IPS DF 6.9 (cell line): ENCODE results near the gene ITPR2.
"Not testable (repeated sequence)": the region's sequence is repeated elsewhere in the genome, so short reads cannot be mapped to it uniquely, and the experiment has no call there.

Experiments
- DNase-seq: peaks from one replicate; pipeline ENCODE4 v3.0.0-alpha.2; 2013; ENCODE audit warnings: low read depth, low spot score
- H3K27ac ChIP-seq: one replicate; pipeline ENCODE4 v1.5.1; 2013; ENCODE audit warnings: low read length, control low read depth
- H3K27me3 ChIP-seq: 2 replicates; pipeline ENCODE4 v1.6.1; 2013; ENCODE audit warnings: mild to moderate bottlenecking, low read length; ENCODE audit not compliant: control insufficient read depth, insufficient read depth
- H3K36me3 ChIP-seq: 2 replicates; pipeline ENCODE4 v1.6.1; 2013; ENCODE audit warnings: low read length; ENCODE audit not compliant: control insufficient read depth, insufficient read depth
- H3K4me1 ChIP-seq: 2 replicates; pipeline ENCODE4 v1.6.1; 2013; ENCODE audit warnings: low read length; ENCODE audit not compliant: control insufficient read depth, insufficient read depth
- H3K4me3 ChIP-seq: 2 replicates; pipeline ENCODE4 v1.5.1; 2013; ENCODE audit warnings: mild to moderate bottlenecking, low read length
- H3K9me3 ChIP-seq: 2 replicates; pipeline ENCODE4 v1.6.1; 2013; ENCODE audit warnings: low read length, inconsistent platforms; ENCODE audit not compliant: control insufficient read depth, insufficient read depth
- WGBS: extraction: QIAGEN DNeasy Blood & Tissue Kit; methylation state at CpG from one replicate; pipeline ENCODE4 v1.1.7; 2013; ENCODE audit warnings: mixed read lengths, missing lambda C conversion rate; ENCODE audit not compliant: insufficient read length, insufficient coverage; 5-methylcytosine and 5-hydroxymethylcytosine counted together

Gene ITPR2

DNA sequence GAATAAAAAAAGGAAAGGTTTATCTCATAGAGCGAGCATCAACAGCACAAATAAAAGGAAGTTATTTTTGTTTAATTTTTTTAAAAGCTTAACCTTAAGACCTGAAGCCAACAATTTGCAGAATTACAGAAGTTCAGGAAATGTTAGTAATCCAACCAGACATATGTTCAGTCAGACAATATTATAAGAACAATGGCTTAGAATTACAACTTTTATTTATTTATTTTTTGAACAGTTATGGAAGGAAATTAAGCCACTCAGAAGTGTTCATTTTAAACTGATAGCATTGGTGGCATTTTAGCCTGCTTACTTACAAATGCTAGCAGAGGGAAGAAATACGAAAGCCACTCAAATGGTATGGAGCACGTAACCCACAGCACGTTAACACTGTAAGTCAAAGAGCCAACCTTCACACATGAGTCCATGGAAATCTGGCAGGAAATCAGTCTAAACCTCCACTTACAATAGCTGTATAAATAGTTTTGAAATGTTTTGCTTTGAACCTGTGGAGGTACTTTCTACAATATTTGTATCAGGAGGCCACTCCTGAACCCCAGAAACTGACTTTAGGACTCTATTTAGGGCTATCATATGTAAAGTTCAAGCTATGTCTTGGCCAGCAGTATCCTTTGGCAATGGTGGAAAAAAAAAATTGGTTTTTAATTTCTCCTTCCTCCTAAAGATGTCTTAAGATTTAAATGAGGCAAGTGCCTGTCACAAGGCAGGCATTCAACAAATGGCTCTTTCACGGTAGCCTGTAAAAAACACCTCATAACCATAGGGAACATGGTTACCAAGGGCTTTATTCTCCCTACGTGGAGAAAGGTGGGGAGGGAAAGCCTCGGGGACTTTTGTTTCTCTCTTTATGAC, 102.3 kb downstream of the ITPR2 start:
- Histone ChIP-seq H3K36me3 (no peaks in the 10 kb centered on the region), H3K9me3 (no peaks in the 10 kb centered on the region), H3K27me3 (no peaks in the 10 kb centered on the region), H3K4me1 (peaks cover 3% of the 10 kb centered on the region; the same call in 1 of the 2 replicates), H3K4me3 (no peak overlapping the region), H3K27ac (no peak overlapping the region)
- no peak for DNase-seq
- no CpG with 5 or more reads among the region's 7 CpGs for WGBS

DNA sequence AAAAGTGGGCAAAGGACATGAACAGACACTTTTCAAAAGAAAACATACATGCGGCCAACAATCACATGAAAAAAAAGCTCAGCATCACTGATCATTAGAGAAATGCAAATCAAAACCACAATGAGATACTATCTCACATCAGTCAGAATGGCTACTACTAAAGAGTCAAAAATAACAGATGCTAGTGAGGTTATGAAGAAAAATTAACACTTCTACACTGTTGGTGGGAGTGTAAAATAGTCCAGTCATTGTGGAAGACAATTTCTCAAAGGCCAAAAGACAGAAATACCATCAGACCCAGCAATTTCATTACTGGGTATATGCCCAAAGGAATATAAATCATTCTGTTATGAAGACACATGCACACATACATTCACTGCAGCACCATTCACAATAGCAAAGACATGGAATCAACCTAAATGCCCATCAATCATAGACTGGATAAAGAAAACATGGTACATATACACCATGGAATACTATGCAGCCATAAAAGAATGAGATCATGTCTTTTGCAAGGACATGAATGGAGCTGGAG, 103.8 kb downstream of the ITPR2 start:
- H3K4me1 ChIP-seq, H3K27me3 ChIP-seq, H3K36me3 ChIP-seq, H3K4me3 ChIP-seq, DNase-seq, H3K27ac ChIP-seq, H3K9me3 ChIP-seq: not testable (repeated sequence)
- no CpG with 5 or more reads among the region's 1 CpG for WGBS

DNA sequence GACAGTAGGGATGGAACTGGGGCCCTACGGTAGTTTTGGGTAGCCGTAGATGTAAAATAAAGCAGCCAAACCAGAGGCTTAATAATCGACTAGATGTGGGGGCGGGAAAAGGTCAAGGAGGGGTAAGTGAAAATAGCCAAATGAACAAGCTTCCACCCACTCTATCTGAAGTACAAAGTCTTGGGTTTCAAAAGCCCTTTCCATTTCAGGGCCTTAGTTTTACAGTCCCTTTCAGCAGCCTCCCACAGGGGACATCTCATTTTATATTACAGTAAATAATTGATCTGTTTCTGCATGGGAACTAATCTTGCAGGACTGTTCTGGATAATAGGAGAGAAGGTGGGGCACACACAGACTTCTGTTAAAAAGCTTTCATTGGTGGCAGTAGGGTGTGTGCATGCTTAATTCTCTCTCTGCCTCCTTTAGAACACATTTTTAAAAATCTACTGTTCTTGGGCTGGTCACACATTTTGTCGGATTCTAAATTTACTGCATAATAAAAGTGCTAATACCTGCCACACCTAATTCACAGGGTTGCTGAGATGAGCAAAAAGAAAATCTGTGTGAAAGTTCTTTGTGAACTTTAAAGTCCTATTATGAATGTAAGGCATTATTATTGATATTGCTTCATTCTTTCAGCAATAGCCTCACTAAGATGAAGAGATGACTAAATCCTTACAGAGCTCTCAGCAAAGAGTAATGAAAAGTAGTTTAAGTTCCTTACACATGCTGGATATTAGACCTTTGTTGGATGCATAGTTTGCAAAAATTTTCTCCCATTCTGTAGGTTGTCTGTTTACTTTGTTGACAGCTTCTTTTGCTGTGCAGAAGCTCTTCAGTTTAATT, 104.6 kb downstream of the ITPR2 start:
- no CpG with 5 or more reads among the region's 5 CpGs for WGBS
- Histone ChIP-seq H3K36me3 (no peaks in the 10 kb centered on the region), H3K4me1 (peaks cover 3% of the 10 kb centered on the region; the same call in 1 of the 2 replicates), H3K27ac (no peak overlapping the region), H3K4me3 (no peak overlapping the region), H3K9me3 (no peaks in the 10 kb centered on the region), H3K27me3 (no peaks in the 10 kb centered on the region)
- DNase-seq = no peak

DNA sequence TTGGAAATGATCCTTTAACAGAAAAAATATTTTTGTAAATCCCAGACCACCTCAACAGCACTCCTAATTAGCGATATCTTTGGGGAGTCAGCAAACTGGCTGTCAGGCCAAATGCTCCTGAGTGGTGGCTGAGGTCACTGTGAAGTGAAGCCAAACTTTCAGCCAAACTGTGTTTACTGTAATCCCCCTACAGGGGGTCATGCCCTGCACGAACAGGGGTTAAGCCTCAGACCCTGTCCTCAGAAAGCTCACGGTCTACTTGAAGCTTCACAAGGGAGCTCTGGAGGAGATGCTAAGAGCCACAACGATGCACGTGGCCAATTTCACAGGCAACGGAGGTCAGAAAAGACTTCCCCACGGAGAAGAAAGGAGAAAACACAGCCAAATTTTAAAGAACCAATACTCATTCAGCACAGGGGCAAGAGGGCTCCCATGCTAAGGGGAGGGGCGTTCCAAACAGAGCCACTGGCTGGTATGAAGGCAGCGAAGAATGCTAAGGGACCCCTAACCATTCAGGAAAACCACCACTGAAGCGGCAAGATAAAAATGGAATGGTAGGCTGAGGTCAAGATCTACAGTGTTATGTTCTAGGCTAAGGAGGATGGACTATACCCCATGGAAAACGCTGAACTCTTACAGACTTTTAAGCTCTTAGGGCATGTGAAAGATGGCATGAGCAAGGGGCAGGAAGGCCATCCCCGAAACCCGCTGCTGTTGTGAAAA, 105.4 kb downstream of the ITPR2 start:
- DNase-seq = no peak
- H3K4me3 ChIP-seq = no peak overlapping the region
- no peaks in the 10 kb centered on the region for H3K9me3 ChIP-seq
- H3K27me3 ChIP-seq = no peaks in the 10 kb centered on the region
- no peaks in the 10 kb centered on the region for H3K36me3 ChIP-seq
- H3K27ac ChIP-seq = no peak overlapping the region
- WGBS = no CpG with 5 or more reads among the region's 13 CpGs
- peaks cover 3% of the 10 kb centered on the region; the same call in 1 of the 2 replicates for H3K4me1 ChIP-seq

DNA sequence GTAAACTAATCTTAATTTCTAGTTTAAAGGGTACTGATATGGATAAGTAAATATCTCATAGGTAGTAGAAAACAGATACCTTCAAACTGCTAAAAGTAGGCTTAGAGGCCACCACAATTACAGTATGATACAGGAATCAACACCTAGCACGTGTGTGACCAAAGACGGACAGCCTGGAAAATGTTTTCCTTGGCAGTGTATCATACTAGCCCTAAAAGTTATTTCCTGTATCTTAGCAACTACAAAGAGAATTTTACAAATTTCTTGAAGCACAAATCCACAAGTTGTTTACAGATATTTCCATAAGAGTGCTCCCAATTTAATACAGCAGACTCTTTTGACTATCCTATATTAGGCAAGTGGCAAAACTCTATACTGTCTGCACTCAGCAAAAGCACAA, 106.0 kb downstream of the ITPR2 start:
- no peak for DNase-seq
- no peaks in the 10 kb centered on the region for H3K9me3 ChIP-seq
- no CpG with 5 or more reads among the region's 2 CpGs for WGBS
- peaks cover 3% of the 10 kb centered on the region; the same call in 1 of the 2 replicates for H3K4me1 ChIP-seq
- no peaks in the 10 kb centered on the region for H3K36me3 ChIP-seq
- no peaks in the 10 kb centered on the region for H3K27me3 ChIP-seq
- no peak overlapping the region for H3K27ac ChIP-seq
- no peak overlapping the region for H3K4me3 ChIP-seq

DNA sequence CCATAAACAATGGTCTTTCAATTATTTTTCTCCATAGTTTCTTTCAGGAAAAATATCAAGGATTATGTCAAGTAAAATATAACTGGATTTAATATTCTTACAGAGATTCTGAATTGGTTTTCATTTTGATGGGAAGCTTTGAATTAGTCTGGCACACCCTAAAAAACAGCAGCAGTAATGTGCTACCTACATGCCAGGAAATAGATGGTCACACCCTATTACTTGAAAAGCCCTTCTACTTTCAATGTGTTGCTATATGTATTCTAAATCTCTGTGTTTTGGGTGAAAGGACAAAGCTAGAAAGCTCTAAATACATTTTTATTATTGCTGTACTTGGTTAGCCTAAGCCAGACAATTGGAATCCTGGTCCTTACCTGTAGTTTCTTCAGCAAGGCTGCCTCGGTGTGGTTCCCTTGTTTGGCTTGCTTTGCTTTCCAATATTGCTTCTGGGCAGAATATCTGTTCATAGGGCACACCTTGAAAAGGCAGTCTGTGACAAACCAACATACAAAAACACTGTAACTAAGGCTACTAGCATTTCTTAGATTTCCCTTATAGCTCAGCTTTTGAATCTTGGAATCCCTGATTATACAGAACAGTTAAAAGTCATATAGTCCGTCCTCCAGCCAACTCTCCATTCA, 107.6 kb downstream of the ITPR2 start:
- Histone ChIP-seq H3K4me1 (peaks cover 3% of the 10 kb centered on the region; the same call in 1 of the 2 replicates), H3K27ac (no peak overlapping the region), H3K4me3 (no peak overlapping the region), H3K9me3 (no peaks in the 10 kb centered on the region), H3K36me3 (no peaks in the 10 kb centered on the region), H3K27me3 (no peaks in the 10 kb centered on the region)
- WGBS = 92% methylated on average over 1 of the region's 2 CpGs
- DNase-seq = no peak

DNA sequence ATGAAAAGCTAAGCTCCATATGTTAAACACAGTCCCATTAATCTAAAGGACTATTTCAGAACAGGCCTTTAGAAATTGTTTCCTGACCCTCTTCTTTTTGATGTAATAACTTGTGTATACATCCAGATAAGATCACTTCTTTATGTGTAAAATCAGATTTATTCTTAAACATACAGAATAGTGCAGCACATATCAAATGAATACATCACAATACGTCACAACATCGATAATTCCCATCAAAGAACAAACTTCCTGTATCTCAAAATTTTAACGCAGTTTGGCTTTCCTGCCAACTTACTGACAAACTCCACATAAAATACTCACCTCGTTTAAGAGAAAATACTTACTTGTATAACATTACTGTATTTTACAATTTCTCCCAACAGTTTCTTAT, 108.7 kb downstream of the ITPR2 start:
- no peak overlapping the region for H3K27ac ChIP-seq
- H3K4me1 ChIP-seq = peaks cover 3% of the 10 kb centered on the region; the same call in 1 of the 2 replicates
- H3K9me3 ChIP-seq = no peaks in the 10 kb centered on the region
- H3K27me3 ChIP-seq = no peaks in the 10 kb centered on the region
- H3K36me3 ChIP-seq = no peaks in the 10 kb centered on the region
- DNase-seq = no peak
- no peak overlapping the region for H3K4me3 ChIP-seq
- 100% methylated on average over 4 of the region's 4 CpGs for WGBS

DNA sequence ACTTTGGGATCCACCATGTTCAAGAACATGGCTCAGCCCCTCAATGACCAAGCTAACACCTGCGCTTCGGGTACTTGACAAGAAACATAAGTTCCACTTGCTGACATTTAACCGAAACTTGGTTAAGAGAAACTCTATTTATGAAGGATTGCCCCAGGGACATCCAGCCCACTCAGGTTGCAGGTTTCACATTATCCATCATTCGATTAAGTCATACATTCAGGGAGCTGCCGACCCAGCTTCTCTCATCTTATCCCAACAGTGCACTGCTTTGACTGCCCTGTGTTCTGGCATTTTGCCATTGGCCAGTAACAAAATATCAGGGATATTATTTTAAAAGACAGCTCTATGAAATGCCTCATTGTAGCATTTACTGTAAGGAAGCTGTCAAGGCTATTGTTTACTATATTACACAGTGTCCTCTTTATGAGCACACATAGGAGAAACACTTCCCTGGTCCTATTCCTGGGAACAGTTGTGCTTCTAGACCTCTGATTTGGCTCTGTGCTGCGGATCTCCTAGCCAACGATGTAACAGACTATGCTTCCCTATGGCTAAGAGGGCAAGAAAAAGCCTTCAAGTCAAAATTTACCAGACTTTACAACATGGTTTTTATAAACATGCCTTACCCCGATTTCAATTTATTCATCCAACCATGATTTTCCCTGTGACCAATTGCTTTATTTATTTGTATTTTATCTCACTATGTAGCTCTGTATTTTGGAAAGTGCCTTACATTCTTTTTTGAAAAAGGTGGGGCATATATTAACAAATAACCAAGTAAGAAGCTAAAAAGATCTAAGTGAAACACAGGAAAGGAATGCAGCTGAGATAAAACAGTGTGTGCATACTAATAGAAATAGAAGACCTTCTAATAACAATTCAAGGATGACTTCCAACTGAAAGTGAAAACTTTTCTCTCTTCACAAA, 109.3 kb downstream of the ITPR2 start:
- Histone ChIP-seq H3K36me3 (no peaks in the 10 kb centered on the region), H3K9me3 (no peaks in the 10 kb centered on the region), H3K4me1 (peaks cover 3% of the 10 kb centered on the region; the same call in 1 of the 2 replicates), H3K27ac (no peak overlapping the region), H3K27me3 (no peaks in the 10 kb centered on the region), H3K4me3 (no peak overlapping the region)
- no CpG with 5 or more reads among the region's 8 CpGs for WGBS
- no peak for DNase-seq

DNA sequence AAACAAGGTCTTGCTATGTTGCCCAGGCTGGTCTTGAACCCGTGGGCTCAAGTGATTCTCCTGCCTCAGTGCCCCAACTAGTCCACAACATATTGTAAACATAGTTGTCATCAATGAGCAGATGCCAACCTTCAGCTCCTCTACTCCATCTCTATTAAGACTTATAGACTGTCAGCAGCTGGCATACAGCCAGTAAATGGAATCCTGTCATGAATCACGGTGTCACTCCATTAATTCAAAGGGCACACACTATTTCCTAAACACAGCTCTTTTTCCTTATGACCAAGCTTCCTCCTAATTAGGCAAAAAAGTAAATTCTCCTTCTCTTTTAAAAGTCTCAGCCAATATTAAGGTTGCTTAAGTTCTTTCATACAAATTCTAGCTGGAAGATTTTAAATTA, 111.2 kb downstream of the ITPR2 start:
- no CpG with 5 or more reads among the region's 2 CpGs for WGBS
- no peaks in the 10 kb centered on the region for H3K27me3 ChIP-seq
- DNase-seq = no peak
- no peaks in the 10 kb centered on the region for H3K36me3 ChIP-seq
- H3K9me3 ChIP-seq = no peaks in the 10 kb centered on the region
- no peaks in the 10 kb centered on the region for H3K4me1 ChIP-seq
- no peak overlapping the region for H3K27ac ChIP-seq
- H3K4me3 ChIP-seq = no peak overlapping the region
